Tracheal epithelial cell (primary cell): ENCODE data around the gene ARHGEF25. TPM values are rescaled to one million over a fixed set of nuclear protein-coding genes. Genes with fewer than 3 reads are reported as not detected.

Experiments
- total RNA-seq: library from RNA; depleted of rRNA; stranded (reverse); fragments of >200 nt; gene quantifications from 2 replicates; pipeline ENCODE4 v1.2.1, GENCODE V29; 2014

Gene ARHGEF25
- total RNA-seq = 1.9 and 2.2 TPM in 2 replicates

GRCh38 chr12:57611108-57611826, at the start of gene ARHGEF25:
ARHGEF25 (plus strand) TSS chr12:57611435; CDS start chr12:57611895, 460 bp downstream.

DNA sequence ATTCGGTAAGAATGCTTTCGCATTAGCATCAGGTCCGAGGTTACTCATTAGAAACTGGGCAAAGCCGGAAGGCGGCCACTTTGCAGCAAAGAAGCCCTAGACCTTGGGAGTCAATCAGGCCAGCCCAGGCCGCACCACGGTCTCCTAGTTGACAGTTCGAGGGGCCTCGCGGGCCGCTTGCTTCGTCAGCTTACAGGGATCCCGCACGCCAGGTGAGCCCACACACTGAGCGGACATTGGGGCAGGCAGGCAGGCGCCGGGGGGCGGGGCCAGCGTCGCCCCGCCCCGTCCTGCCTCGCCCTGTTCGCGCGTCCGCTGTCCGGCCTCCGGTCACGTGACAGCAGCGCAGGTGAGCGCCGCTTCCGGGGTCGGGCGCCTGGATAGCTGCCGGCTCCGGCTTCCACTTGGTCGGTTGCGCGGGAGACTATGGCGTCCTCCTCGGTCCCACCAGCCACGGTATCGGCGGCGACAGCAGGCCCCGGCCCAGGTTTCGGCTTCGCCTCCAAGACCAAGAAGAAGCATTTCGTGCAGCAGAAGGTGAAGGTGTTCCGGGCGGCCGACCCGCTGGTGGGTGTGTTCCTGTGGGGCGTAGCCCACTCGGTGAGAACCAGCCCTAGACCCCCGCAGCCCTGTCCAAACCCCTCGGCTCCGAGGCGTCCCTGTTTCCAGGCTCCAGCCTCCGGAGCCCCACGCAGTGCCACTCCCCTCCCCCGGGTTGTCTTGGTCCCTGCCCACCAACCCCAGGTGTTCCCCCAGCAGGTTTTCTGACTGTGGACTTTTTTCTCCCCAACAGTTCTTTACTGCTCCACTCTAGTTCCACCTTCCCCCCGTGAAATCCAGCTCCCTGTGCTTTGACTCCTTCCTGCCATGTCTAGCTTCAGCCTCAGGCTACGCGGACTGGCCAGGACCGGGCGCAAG, 20.1 kb upstream of the ARHGEF25 start, which contains the start of gene PIP4K2C:
PIP4K2C (plus strand) TSS at position 329 of the 918 bp plus-strand sequence; CDS start at position 427, 98 bp downstream.

DNA sequence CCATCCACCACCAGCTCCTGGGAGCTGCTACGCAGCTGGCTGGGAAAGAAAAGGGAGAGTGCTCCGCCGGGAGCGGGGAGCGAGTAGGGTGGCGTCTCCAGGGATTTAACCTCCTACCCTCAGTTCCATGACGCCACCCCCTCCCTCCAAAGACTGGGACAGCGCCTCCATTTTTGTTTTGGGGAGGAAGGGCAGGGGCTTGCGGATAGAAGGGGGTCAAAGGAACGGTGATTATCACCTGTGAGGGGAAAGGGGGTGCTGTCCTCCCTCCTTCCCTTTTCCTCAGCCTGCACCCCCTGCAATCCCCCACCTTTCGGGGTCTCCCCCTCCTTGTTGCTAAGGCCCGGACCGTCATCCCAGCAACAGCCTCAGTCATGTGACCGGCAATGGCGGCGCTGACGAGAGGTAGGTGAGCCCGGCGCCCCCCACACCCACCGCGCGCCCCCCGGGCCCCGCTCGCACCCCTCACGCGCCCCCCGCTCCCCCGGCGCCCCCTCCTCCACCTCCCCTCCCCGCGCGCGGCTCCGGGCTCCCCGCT, 6.7 kb upstream of the ARHGEF25 start, which contains the start of gene DTX3:
DTX3 (plus strand) TSS at position 371 of the 538 bp plus-strand sequence. CDS start 1,694 bp downstream, outside the sequence.

DNA sequence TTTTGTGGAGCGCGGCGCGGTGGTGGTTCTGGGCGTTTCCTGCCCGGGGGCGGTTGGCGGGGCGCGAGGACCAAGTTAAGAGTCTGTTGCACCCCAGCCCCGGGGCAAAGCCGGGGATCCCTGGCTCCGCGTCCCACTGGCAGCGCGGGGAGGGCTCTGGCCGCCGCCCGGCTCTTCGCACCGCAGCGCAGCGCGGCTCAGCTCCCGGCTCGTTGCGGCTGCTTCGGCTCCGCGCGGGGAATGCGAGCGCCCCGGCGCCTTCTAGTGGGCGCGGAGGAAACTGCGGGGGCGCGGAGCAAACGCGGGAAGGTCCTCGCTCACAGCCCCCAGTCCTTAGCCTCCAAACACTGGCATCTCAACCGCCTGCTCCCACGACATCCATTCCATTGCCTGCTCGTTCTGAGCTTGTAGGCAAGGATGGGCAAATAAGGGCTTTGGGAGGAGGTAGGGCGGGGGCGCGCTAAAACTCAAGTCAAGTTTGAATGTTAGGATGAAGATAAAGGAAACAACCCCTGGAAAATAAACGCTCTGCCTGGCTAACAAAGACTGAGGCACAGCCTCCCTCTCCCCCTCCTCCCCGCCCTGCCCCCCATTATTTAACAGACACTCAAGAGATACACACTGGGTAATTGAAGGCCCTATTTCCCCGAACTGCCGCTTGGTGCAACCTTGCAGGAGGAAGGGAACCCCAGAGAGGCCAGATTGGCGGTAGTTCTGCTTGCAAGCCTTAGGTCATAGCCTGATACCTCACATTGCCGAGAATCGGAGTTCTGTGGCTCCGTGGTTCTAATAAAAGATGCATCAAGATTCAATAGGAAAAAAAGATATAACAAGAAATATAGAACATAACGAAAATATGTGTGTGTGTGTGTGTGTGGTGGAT, 22.0 kb downstream of the ARHGEF25 start, which contains the start of gene B4GALNT1:
B4GALNT1 (minus strand) TSS at position 244 of the 883 bp plus-strand sequence. CDS start 1,069 bp downstream, outside the sequence.

Other genes starting within 250 kb of the ARHGEF25 start
- gene R3HDM2, start 180.4 kb upstream of the ARHGEF25 start, total RNA-seq = 6.7 and 12.6 TPM in 2 replicates
- gene INHBC, start 176.7 kb upstream of the ARHGEF25 start, total RNA-seq = not detected in 2 replicates
- 0.96 and 1.3 TPM in 2 replicates for gene INHBE, start 156.1 kb upstream of the ARHGEF25 start, total RNA-seq
- gene GLI1, start 151.7 kb upstream of the ARHGEF25 start, total RNA-seq = under 0.01 TPM in 1 of 2 replicates, not detected in the other
- not detected in 2 replicates for gene ARHGAP9, start 131.6 kb upstream of the ARHGEF25 start, total RNA-seq
- gene MARS1, start 123.4 kb upstream of the ARHGEF25 start, total RNA-seq = 191 and 216 TPM in 2 replicates
- 75.9 and 79.7 TPM in 2 replicates for gene DDIT3, start 90.9 kb upstream of the ARHGEF25 start, total RNA-seq
- 4.5 and 6.0 TPM in 2 replicates for gene MBD6, start 88.6 kb upstream of the ARHGEF25 start, total RNA-seq
- gene DCTN2, start 64.2 kb upstream of the ARHGEF25 start, total RNA-seq = 77.6 and 95.4 TPM in 2 replicates
- gene KIF5A, start 61.4 kb upstream of the ARHGEF25 start, total RNA-seq = under 0.01 TPM in 1 of 2 replicates, not detected in the other
- 47.5 and 52.2 TPM in 2 replicates for gene PIP4K2C, start 20.2 kb upstream of the ARHGEF25 start, total RNA-seq
- 2.1 and 7.0 TPM in 2 replicates for gene DTX3, start 6.6 kb upstream of the ARHGEF25 start, total RNA-seq
- 0.48 TPM in 1 of 2 replicates, not detected in the other for gene B4GALNT1, start 21.8 kb downstream of the ARHGEF25 start, total RNA-seq
- gene OS9, start 82.7 kb downstream of the ARHGEF25 start, total RNA-seq = 126 and 136 TPM in 2 replicates
- gene AGAP2, start 127.3 kb downstream of the ARHGEF25 start, total RNA-seq = under 0.01 and 0.21 TPM in 2 replicates
- 82.2 and 98.0 TPM in 2 replicates for gene TSPAN31, start 133.6 kb downstream of the ARHGEF25 start, total RNA-seq
- 128 and 199 TPM in 2 replicates for gene CDK4, start 140.9 kb downstream of the ARHGEF25 start, total RNA-seq
- 7.7 and 11.1 TPM in 2 replicates for gene MARCHF9, start 143.7 kb downstream of the ARHGEF25 start, total RNA-seq
- gene CYP27B1, start 155.6 kb downstream of the ARHGEF25 start, total RNA-seq = 3.2 and 6.5 TPM in 2 replicates
- gene METTL1, start 160.7 kb downstream of the ARHGEF25 start, total RNA-seq = 5.5 and 13.3 TPM in 2 replicates
- gene EEF1AKMT3, start 161.2 kb downstream of the ARHGEF25 start, total RNA-seq = 3.6 and 10.4 TPM in 2 replicates
- gene TSFM, start 171.4 kb downstream of the ARHGEF25 start, total RNA-seq = 15.3 and 23.6 TPM in 2 replicates
- gene AVIL, start 207.3 kb downstream of the ARHGEF25 start, total RNA-seq = 0.43 and 1.7 TPM in 2 replicates
- gene CTDSP2, start 235.3 kb downstream of the ARHGEF25 start, total RNA-seq = 18.3 and 35.0 TPM in 2 replicates